Kidney epithelial cell (primary cell): ENCODE data around the gene DIP2C. TPM values are rescaled to one million over a fixed set of nuclear protein-coding genes. Genes with fewer than 3 reads are reported as not detected.

Source experiments
- DNase-seq: peaks from one replicate; pipeline ENCODE4 v3.0.0-alpha.2; 2010; ENCODE audit warnings: low read depth
- H3K27me3 ChIP-seq: 2 replicates; pipeline ENCODE4 v1.6.0; 2011; ENCODE audit warnings: low read length; ENCODE audit not compliant: control insufficient read depth, insufficient read depth
- H3K36me3 ChIP-seq: 2 replicates; pipeline ENCODE4 v1.5.1; 2011; ENCODE audit warnings: low read length; ENCODE audit not compliant: control insufficient read depth, insufficient read depth
- H3K4me3 ChIP-seq: 2 replicates; pipeline ENCODE4 v1.5.1; 2011; ENCODE audit warnings: low read depth, mild to moderate bottlenecking, control low read depth, low read length
- CTCF ChIP-seq: IDR thresholded peaks from 2 replicates; pipeline ENCODE4 v1.5.1; 2011; ENCODE audit warnings: mild to moderate bottlenecking, moderate library complexity, low read length, control low read depth, inconsistent platforms; ENCODE audit not compliant: insufficient read depth, poor library complexity, severe bottlenecking
- total RNA-seq: library from RNA; depleted of rRNA; stranded (reverse); fragments of >200 nt; gene quantifications from 2 replicates; pipeline ENCODE4 v1.2.3, GENCODE V29; 2015

Gene DIP2C
- total RNA-seq, 1 donor from 2014 or later: 19.2 TPM

GRCh38 chr10:693506-693905, 4.0 kb upstream of the DIP2C start:
- peaks cover 4% of the 10 kb centered on the region for H3K27me3 ChIP-seq
- no peak for DNase-seq
- H3K36me3 ChIP-seq: no peaks in the 10 kb centered on the region
- TF ChIP-seq CTCF: no peak
- H3K4me3 ChIP-seq: peak overlapping the region; percentile 5

GRCh38 chr10:692682-693351, 3.3 kb upstream of the DIP2C start:
- no peak for DNase-seq
- Histone ChIP-seq H3K4me3 (no peak overlapping the region), H3K27me3 (peaks cover 4% of the 10 kb centered on the region), H3K36me3 (no peaks in the 10 kb centered on the region)
- TF ChIP-seq CTCF: no peak

GRCh38 chr10:691216-691615, 1.7 kb upstream of the DIP2C start:
- H3K4me3 ChIP-seq: no peak overlapping the region
- TF ChIP-seq CTCF: no peak
- DNase-seq: no peak
- no peaks in the 10 kb centered on the region for H3K36me3 ChIP-seq
- no peaks in the 10 kb centered on the region for H3K27me3 ChIP-seq

GRCh38 chr10:690372-691161, 1.1 kb upstream of the DIP2C start:
- Histone ChIP-seq H3K27me3 (no peaks in the 10 kb centered on the region), H3K36me3 (no peaks in the 10 kb centered on the region), H3K4me3 (peak overlapping the region; percentile 80)
- no peak for DNase-seq
- no peak for TF ChIP-seq CTCF

GRCh38 chr10:689121-689451, 382 bp downstream of the DIP2C start:
- no peak for DNase-seq
- no peak for TF ChIP-seq CTCF
- Histone ChIP-seq H3K36me3 (no peaks in the 10 kb centered on the region), H3K27me3 (no peaks in the 10 kb centered on the region), H3K4me3 (peak overlapping the region; percentile 80)
